Glutamatergic neuron (in vitro differentiated cells): ENCODE measurements around the gene PAX1. TPM values are rescaled to one million over a fixed set of nuclear protein-coding genes. Genes with fewer than 3 reads are reported as not detected.
A peak's percentile ranks its signal among the peaks of the same experiment; 100 is the strongest.

Experiments used
- DNase-seq: peaks from one replicate; pipeline ENCODE4 v3.0.0; 2022
- H3K27ac Mint-ChIP-seq: one replicate; pipeline ENCODE4 v1.8.0; 2020; ENCODE audit warnings: mild to moderate bottlenecking, mixed read lengths, inconsistent platforms; ENCODE audit not compliant: unreplicated experiment
- H3K27me3 Mint-ChIP-seq: one replicate; pipeline ENCODE4 v1.8.0; 2020; ENCODE audit warnings: mild to moderate bottlenecking, moderate library complexity, mixed read lengths, inconsistent platforms; ENCODE audit not compliant: unreplicated experiment
- H3K36me3 Mint-ChIP-seq: one replicate; pipeline ENCODE4 v1.8.0; 2020; ENCODE audit warnings: mild to moderate bottlenecking, mixed read lengths, inconsistent platforms; ENCODE audit not compliant: unreplicated experiment
- H3K4me1 Mint-ChIP-seq: one replicate; pipeline ENCODE4 v1.8.0; 2020; ENCODE audit warnings: mild to moderate bottlenecking, low read depth, mixed read lengths, inconsistent platforms; ENCODE audit not compliant: unreplicated experiment
- H3K4me3 Mint-ChIP-seq: one replicate; pipeline ENCODE4 v1.8.0; 2020; ENCODE audit warnings: mild to moderate bottlenecking, mixed read lengths, inconsistent platforms; ENCODE audit not compliant: unreplicated experiment
- H3K9me3 Mint-ChIP-seq: one replicate; pipeline ENCODE4 v1.8.0; 2020; ENCODE audit warnings: mild to moderate bottlenecking, moderate library complexity, mixed read lengths, inconsistent platforms; ENCODE audit not compliant: unreplicated experiment
- total RNA-seq: library from RNA; stranded (reverse); fragmentation: NEBNext Ultra II Directional; extraction: Animal tissue kit (Norgen Biotek cat#: 25700); gene quantifications from one replicate; pipeline ENCODE4 v1.2.1, GENCODE V29; 2021; ENCODE audit not compliant: unreplicated experiment
- TF ChIP-seq, protein P1 (sequence below): fragments of 200-600 bp; sonication (generic); IDR thresholded peaks from one replicate; pipeline ENCODE4 v1.5.0; 2021; ENCODE audit not compliant: partially characterized antibody, unreplicated experiment

Gene PAX1
- total RNA-seq, 1 donor from 2014 or later = not detected

- H3K9me3 Mint-ChIP-seq = peaks cover 8% of the 10 kb centered on the region
- peak overlapping the region; percentile 30 for H3K4me3 Mint-ChIP-seq
- no peaks in the 10 kb centered on the region for H3K4me1 Mint-ChIP-seq
- peaks cover 34% of the 10 kb centered on the region for H3K27me3 Mint-ChIP-seq
- TF ChIP-seq, protein P1, sequence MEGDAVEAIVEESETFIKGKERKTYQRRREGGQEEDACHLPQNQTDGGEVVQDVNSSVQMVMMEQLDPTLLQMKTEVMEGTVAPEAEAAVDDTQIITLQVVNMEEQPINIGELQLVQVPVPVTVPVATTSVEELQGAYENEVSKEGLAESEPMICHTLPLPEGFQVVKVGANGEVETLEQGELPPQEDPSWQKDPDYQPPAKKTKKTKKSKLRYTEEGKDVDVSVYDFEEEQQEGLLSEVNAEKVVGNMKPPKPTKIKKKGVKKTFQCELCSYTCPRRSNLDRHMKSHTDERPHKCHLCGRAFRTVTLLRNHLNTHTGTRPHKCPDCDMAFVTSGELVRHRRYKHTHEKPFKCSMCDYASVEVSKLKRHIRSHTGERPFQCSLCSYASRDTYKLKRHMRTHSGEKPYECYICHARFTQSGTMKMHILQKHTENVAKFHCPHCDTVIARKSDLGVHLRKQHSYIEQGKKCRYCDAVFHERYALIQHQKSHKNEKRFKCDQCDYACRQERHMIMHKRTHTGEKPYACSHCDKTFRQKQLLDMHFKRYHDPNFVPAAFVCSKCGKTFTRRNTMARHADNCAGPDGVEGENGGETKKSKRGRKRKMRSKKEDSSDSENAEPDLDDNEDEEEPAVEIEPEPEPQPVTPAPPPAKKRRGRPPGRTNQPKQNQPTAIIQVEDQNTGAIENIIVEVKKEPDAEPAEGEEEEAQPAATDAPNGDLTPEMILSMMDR = no peak
- no peak for DNase-seq
- no peaks in the 10 kb centered on the region for H3K36me3 Mint-ChIP-seq
- H3K27ac Mint-ChIP-seq = no peak overlapping the region
Observed at GRCh38 chr20:21713901-21714296, 8.4 kb downstream of the PAX1 start.

GRCh38 chr20:21714297-21715192, 9.1 kb downstream of the PAX1 start:
- TF ChIP-seq, protein P1 = no peak
- Mint-ChIP-seq H3K36me3 (no peaks in the 10 kb centered on the region), H3K27ac (no peak overlapping the region), H3K9me3 (peaks cover 8% of the 10 kb centered on the region), H3K27me3 (peaks cover 29% of the 10 kb centered on the region), H3K4me3 (no peak overlapping the region), H3K4me1 (no peaks in the 10 kb centered on the region)
- no peak for DNase-seq

DNA sequence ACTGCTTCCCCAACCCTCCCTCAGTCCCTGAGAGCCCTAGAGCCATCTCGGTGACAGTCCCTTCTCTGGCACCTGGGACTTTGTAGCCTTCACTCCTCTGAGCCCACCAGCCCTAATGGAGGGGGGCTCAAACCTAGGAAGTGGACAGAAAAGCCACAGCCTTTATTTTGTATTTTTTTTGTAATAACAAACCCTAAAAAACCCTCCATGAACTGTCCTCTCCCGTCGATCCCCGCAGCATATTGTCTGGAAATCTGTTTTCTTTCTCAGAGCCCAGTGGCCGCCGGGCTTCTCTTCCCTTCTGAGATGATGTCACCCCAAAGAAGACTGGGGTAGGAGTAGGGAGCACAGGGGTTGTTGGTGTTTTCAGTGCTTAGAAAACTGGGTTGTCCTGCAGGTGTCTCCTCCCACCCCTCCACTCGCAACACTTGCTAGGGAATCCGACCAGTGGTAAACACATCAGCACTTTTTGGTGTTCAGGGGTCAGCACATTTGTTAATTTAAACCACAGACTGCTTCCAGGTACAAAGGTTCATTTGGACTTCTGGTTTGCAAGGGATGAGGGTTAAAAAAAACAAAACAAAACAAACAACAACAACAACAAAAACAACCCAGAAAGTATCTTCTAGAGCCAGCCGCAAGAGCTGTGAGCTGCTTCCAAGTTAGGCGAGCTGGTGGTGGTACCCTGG, 9.9 kb downstream of the PAX1 start:
- no peaks in the 10 kb centered on the region for H3K4me1 Mint-ChIP-seq
- no peak overlapping the region for H3K4me3 Mint-ChIP-seq
- no peaks in the 10 kb centered on the region for H3K36me3 Mint-ChIP-seq

GRCh38 chr20:21719592-21720214, 14.2 kb downstream of the PAX1 start:
- Mint-ChIP-seq H3K36me3 (no peaks in the 10 kb centered on the region), H3K4me3 (no peak overlapping the region), H3K9me3 (peaks cover 4% of the 10 kb centered on the region), H3K27me3 (peaks cover 18% of the 10 kb centered on the region), H3K4me1 (no peaks in the 10 kb centered on the region), H3K27ac (no peak overlapping the region)
- TF ChIP-seq, protein P1 = peak; percentile 96
- peak; percentile 76 for DNase-seq

More for the DNA sequence above, 9.9 kb downstream of the PAX1 start:
- TF ChIP-seq, protein P1 = no peak
- DNase-seq = no peak
- Mint-ChIP-seq H3K27me3 (peaks cover 23% of the 10 kb centered on the region), H3K27ac (no peak overlapping the region), H3K9me3 (peaks cover 8% of the 10 kb centered on the region)
